GM18907 (cell line): ENCODE results near the gene TGFBR3L.
"Not testable (repeated sequence)": the region's sequence is repeated elsewhere in the genome, so short reads cannot be mapped to it uniquely, and the experiment has no call there.

Experiments
- ATAC-seq: cut with Tn5 transposase; IDR thresholded peaks from one replicate; pipeline ENCODE4 v1.9.1; 2021; ENCODE audit warnings: mild to moderate bottlenecking, moderate library complexity; ENCODE audit not compliant: unreplicated experiment

The TGFBR3L gene

GRCh38 chr19:7879111-7879807 lies 35.4 kb upstream of the TGFBR3L start:
- no peak for ATAC-seq

GRCh38 chr19:7879836-7880235 lies 34.8 kb upstream of the TGFBR3L start:
- no peak for ATAC-seq

GRCh38 chr19:7881910-7882309 lies 32.7 kb upstream of the TGFBR3L start:
- no peak for ATAC-seq

GRCh38 chr19:7883105-7883504 lies 31.5 kb upstream of the TGFBR3L start:
- no peak for ATAC-seq

GRCh38 chr19:7883796-7884570 lies 30.6 kb upstream of the TGFBR3L start:
- ATAC-seq, result no peak

GRCh38 chr19:7885818-7886217 lies 28.8 kb upstream of the TGFBR3L start:
- no peak for ATAC-seq

GRCh38 chr19:7887408-7888144 lies 27.1 kb upstream of the TGFBR3L start:
- no peak for ATAC-seq

- ATAC-seq, result no peak
Measured at GRCh38 chr19:7888145-7888825, 26.3 kb upstream of the TGFBR3L start, which contains the start of gene LRRC8E. LRRC8E (plus strand) TSS chr19:7888510; CDS start chr19:7895604, 7,094 bp downstream.

GRCh38 chr19:7888826-7889217 lies 25.8 kb upstream of the TGFBR3L start:
- no peak for ATAC-seq

- not testable (repeated sequence) for ATAC-seq
Measured at GRCh38 chr19:7893362-7894101, 21.1 kb upstream of the TGFBR3L start.

GRCh38 chr19:7894612-7895309 lies 19.9 kb upstream of the TGFBR3L start:
- ATAC-seq, result no peak

- ATAC-seq, result no peak
Measured at GRCh38 chr19:7895565-7895964, 19.1 kb upstream of the TGFBR3L start.

- no peak for ATAC-seq
Measured at GRCh38 chr19:7897292-7897691, 17.3 kb upstream of the TGFBR3L start.

GRCh38 chr19:7898967-7899366 lies 15.7 kb upstream of the TGFBR3L start:
- ATAC-seq, result no peak

GRCh38 chr19:7899751-7900378 lies 14.8 kb upstream of the TGFBR3L start:
- ATAC-seq, result no peak

GRCh38 chr19:7900401-7900870 lies 14.2 kb upstream of the TGFBR3L start:
- ATAC-seq, result no peak

GRCh38 chr19:7900931-7901330 lies 13.7 kb upstream of the TGFBR3L start:
- no peak for ATAC-seq

GRCh38 chr19:7901337-7901736 lies 13.3 kb upstream of the TGFBR3L start:
- ATAC-seq, result no peak

GRCh38 chr19:7902796-7903243 lies 11.8 kb upstream of the TGFBR3L start:
- no peak for ATAC-seq
